Amygdala (tissue), 56 donors: ENCODE results near the gene RIN3.

ENCODE experiments used
- DNase-seq, 56 donors: peaks; one replicate each; lab custom pipeline; 2025; lab: John Stamatoyannopoulos, UW

RIN3 gene

DNA sequence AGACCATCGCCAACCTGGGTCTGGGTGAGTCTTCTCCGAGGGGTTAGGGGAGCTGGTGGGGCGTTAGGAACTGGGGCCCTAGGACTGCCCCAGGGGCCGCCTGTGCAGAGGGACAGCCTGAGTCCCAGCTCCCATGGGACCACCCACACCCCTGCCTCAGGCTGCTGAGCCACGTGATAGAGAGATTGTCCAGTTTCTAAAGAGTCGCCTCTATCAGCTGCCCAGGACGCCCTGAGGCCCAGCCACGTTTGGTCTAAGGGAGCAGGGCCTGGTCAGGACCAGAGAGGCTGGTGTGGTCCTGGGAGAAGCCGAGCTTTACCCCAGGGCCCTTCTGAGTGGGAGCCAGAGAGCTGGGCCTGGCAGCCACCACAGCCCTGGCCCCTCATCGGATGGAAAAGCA, 127.7 kb downstream of the RIN3 start:
- no peak for DNase-seq

DNA sequence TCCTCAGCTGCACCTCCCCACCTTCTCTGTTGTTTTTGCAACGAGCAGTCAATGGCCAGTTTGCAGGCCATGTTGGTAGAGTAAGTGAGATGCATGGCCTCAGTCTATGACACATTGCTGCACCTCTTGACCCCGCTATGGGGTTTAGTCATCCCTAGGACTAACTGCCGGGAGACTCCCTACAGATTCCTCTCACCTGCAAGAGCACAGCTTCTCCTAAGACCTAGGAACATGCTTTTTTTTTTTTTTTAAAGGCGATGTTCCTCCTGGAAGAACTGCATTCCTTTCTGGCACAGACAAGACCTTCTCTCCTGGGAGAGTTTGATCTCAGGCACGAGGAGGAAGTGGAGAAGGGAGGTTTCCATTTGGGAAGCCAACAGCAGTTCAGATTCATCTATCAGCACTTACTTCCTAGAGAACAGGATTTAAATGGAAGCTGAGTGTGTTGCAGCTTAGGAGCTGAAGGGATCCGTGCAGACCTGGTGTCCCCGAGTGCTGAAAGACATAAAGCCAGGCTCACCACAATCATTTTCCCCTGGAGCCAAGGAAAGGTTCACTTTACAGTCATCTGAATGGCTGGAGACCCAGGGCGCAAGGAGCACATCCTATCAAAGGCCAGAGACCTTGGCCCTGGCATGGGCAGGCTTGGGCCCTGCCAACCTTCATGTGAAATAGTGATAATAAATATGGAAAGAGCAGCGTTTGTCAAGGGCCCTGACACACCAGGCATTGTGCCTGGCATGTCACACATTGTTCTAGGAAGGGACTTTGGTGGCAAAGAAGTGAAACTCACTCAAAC, 130.8 kb downstream of the RIN3 start:
- DNase-seq: no peak

DNA sequence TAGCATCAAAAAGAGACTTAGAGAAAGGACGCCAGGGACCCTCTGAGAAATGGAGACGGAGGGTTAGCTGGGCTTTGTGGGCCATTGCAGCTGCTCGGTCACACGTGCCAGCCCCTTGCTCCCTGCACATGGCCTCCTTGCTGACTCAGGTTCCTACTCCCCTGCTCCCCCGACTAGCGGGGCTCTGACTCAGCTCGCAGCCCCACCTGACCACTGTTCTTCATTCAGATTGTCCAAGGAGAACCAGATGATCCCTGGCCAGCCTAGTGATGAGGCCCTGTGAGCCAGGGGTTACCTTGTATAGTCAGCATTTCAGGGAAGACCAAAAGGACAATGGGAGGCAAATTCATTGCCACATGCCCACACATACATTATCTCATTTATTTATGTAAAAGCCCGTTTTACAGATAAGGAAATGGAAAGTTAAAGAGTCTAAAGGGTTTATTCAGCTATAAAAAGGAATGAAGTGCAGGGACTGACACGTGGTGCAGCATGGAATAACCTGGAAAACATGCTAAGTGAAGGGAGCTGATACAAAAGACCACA, 131.5 kb downstream of the RIN3 start:
- DNase-seq: no peak

GRCh38 chr14:92645841-92646478, 132.4 kb downstream of the RIN3 start:
- no peak for DNase-seq

DNA sequence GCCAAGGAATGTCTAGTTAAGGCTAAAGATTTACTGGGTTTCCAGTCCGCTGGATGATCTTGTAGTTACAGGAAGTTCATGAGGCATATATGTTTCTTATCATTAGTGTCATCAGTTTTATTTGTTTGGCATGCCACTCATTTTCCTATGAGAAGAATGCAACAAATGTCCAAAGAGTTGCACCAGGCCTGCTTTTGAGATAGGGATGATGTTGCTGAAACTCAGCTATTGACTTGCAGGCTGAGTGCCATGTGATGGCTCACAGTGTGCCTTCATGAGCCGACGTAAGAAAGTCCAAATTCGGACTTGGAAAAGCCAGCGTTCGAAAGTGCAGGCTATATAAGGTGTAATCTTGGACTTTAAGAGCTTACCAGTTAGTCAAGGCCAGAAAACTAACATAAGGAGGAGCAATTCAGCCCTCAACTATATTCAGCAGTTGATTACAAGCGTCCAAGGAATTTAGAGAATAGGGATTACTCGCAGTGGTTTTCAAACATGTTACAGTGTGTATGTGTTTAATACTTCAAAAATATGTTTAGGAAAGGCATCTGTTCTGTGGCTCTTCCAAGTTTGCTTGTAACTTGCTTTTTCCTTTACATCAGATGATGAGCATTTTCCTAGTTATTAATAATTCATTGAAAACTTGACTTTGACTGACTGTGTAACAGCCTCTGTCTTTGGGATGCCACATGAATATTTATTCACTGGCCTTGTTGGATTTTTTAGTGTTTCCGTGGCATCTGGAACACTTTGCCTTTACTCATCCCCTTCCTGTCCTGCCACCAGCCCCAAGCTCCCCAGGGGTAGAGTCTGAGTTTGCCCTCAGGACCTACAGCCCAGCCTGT, 133.6 kb downstream of the RIN3 start:
- no peak for DNase-seq

GRCh38 chr14:92647797-92648279, 134.3 kb downstream of the RIN3 start:
- no peak for DNase-seq

GRCh38 chr14:92649066-92649465, 135.5 kb downstream of the RIN3 start:
- DNase-seq: no peak

DNA sequence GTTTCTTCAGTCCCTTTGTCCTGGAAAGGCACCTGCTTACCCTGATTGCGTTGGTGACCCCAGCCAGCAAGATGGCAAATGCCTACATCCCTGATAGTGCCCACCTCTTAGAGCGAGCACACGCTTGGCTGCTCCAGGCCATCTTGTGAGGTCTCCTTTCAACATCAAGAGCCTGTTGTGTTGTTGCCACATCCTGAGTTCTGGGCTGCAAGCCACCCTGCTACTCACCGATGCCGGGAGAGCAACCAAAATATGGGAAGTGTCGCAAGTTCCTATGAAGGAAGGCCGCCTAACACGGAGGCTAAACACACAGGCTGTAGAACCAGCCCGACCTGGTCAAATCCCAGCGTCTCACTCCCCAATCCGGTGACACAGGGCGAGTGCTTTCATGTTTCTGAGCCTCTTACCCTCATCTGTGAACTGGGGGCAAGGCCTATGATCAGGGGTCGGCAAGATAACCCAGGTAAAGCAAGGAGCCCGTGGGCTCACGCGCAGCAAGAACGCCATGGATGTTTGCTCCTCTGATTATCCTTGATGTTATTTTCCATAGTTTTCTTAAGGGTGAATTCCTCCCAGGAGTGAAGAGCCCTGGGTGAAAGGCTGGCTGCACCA, 136.5 kb downstream of the RIN3 start:
- peak in 34 of 56 donors; percentile 4 to 75 (median 29) for DNase-seq

DNA sequence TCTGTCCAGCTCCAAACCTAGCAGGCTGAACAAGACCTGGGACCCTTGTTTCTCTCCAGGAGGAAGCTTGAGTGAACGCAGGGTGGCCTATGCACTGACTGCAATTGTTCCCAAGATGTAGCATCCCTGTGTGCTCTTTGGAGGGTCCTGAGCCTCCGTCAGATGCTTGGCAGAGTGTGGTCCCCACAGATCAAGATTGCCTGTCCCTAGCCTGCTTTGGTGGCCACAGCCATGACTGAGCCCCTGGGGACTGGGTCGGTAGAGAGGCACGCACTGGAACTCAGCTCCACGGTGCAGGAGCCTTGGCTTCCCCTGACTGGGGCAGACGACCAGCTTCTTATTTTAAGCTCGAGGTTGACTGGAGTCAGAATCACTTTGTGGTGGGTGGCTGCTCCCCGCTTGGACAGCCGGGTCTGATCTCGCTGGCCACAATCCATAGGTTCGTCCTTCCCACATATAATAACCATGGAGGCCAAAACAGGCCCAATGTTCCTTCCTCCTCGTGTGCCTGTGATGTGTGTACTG, 137.1 kb downstream of the RIN3 start:
- no peak for DNase-seq

GRCh38 chr14:92651106-92651757, 137.7 kb downstream of the RIN3 start:
- peak in 13 of 56 donors; percentile 8 to 43 (median 30) for DNase-seq

GRCh38 chr14:92651758-92652406, 138.3 kb downstream of the RIN3 start:
- peak in 4 of 56 donors; percentile 8 to 25 (median 14) for DNase-seq

DNA sequence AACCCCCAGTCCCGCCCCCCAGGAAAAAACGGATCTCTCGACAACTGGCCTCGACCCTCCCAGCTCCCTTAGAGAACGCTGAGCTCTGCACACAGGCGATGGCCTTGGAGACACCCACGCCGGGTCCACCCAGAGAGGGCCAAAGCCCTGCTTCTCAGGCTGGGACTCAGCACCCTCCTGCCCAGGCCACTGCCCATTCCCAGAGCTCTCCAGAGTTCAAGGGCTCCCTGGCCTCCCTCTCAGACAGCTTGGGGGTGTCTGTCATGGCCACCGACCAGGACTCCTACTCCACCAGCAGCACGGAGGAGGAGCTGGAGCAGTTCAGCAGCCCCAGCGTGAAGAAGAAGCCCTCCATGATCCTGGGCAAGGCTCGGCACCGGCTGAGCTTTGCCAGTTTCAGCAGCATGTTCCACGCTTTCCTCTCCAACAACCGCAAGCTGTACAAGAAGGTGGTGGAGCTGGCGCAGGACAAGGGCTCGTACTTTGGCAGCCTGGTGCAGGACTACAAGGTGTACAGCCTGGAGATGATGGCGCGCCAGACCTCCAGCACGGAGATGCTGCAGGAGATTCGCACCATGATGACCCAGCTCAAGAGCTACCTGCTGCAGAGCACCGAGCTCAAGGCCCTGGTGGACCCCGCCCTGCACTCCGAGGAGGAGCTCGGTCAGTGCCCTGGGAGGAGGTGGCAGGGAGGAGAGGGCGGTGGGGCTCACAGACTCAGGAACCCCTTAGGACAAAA, 139.0 kb downstream of the RIN3 start:
- DNase-seq: no peak

GRCh38 chr14:92653162-92653651, 139.6 kb downstream of the RIN3 start:
- no peak for DNase-seq

DNA sequence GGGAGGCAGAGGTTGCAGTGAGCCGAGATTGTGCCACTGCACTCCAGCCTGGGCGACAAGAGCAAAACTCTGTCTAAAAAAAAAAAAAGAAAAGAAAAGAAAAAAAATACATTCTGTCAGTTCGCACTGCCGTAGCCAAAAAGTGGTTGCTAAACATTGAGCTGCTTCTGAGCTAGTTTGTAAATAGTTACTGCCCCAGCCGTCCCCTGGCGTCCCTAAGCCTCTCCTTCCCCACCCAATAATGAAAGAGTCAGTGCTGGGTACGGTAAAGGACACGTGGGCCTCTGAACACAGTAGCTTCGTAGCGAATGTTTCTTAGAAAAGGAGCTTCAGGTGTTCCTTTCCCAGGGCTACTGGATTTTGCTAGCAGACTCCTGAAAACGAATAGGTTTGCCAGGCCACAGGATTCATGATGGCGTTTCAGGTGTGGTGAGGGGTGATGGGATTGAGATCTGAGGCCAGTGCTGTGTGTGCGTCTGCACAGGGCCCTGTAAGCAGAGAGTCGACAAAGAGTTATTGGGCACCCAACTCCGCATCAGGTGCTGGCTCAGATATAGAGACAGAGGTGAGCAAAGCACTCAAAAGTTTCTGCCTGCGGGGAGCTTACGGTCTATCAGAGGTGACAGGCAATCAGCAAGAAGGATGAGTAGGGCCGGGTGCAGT, 140.8 kb downstream of the RIN3 start:
- DNase-seq: no peak

DNA sequence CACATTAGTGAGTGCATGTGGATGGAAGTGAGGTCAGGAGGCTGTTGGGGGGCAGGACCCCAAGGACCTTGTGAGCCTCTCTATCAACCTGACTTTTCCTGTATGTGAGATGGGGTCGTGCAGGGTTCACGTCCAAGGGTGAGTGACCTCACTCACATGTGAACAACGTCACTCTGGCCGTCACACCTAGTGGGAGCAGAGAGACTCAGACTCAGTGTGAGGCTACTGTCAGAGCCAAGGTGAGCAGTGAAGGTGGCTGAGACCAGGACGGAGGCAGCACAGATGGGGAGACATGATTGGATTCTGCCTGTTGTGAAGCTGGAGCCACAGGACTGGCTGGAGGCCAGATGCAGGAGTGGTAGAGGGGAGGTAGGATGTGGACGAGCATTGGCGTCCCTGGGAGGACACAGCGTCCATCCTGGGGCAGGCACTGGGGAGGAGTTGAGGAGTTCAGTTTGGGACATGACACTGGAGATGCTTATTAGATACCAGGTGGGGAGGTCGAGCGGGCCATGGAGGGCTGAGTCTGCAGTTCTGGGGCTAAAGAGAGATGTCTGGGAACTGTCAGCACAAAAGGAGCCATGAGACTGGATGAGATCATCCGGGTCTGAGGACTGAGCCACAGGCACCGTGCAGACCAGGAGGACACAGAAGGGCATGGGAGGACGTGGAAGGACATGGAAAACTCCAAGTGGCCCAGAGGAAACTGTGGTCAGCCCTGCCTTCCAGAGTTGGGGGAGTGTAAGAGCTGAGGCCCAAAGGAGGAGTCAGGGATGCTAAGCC, 142.0 kb downstream of the RIN3 start:
- DNase-seq: no peak

DNA sequence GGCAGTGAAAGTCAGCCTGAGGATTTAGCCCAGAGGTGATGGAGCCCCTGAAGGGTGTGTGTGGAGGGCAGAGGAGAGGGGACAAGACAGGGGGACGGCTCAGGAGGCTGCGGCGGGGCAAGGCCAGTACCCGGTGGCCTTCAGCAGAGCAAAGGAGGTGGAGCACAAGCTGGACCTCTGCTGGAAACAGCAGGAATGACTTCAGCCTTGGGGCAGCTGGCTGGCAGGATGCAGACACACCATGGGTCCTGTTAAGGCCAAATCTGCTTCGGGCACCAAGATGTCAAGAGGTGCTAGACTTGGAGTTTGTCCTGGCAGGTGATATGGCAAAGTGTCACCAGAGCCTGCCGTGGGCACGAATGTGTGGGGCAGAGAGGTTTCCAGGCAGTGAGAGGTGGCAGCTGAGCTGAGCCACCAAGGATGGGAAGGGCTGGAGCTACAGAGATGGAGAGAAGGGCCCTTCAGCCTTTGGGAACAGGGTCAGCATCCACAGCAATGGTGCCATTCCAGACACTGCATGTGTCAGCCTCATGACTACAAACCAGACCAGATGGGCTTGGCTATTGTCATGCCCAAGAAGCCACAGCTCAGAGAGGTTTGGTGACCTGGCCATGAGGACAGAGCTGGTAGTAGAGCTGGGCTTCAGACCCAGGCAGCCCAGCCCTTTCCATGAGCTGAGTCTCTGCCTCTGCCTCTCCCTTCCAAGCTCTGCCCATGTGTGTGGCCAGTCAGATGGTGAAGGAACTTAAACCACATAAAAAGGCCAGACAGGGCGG, 142.9 kb downstream of the RIN3 start:
- no peak for DNase-seq
